KMS-11 (cell line): Measurements from ENCODE around the gene MPPE1.

Experiments
- H2AFZ ChIP-seq: fragments of 200-600 bp; sonication (generic); 2 replicates; pipeline ENCODE4 v1.6.1; 2016; ENCODE audit warnings: antibody characterized with exemption, mixed run types, low read depth
- H3K27ac ChIP-seq: fragments of 200-600 bp; sonication (generic); 2 replicates; pipeline ENCODE4 v1.6.1; 2016; ENCODE audit warnings: mild to moderate bottlenecking, mixed run types
- H3K27me3 ChIP-seq: fragments of 200-600 bp; sonication (generic); 2 replicates; pipeline ENCODE4 v1.6.1; 2017; ENCODE audit warnings: mild to moderate bottlenecking, low read depth, mixed run types, moderate library complexity; ENCODE audit not compliant: insufficient read depth
- H3K36me3 ChIP-seq: fragments of 200-600 bp; sonication (generic); 2 replicates; pipeline ENCODE4 v1.6.1; 2017; ENCODE audit warnings: mild to moderate bottlenecking, mixed run types; ENCODE audit not compliant: insufficient read depth
- H3K4me1 ChIP-seq: fragments of 200-600 bp; sonication (generic); 2 replicates; pipeline ENCODE4 v1.6.1; 2016; ENCODE audit warnings: mild to moderate bottlenecking, low read depth, mixed run types; ENCODE audit not compliant: poor library complexity, severe bottlenecking
- H3K4me2 ChIP-seq: fragments of 200-600 bp; sonication (generic); 2 replicates; pipeline ENCODE4 v1.7.0; 2016; ENCODE audit warnings: mild to moderate bottlenecking, mixed run types
- H3K4me3 ChIP-seq: fragments of 200-600 bp; sonication (generic); IDR thresholded peaks from 2 replicates; pipeline ENCODE4 v1.6.1; 2017; ENCODE audit warnings: low read depth, low read length, mixed read lengths; ENCODE audit not compliant: insufficient read depth
- H3K79me2 ChIP-seq: fragments of 200-600 bp; sonication (generic); 2 replicates; pipeline ENCODE4 v1.6.1; 2016; ENCODE audit warnings: low read depth, mixed run types; ENCODE audit not compliant: insufficient read depth
- H3K9ac ChIP-seq: fragments of 200-600 bp; sonication (generic); 2 replicates; pipeline ENCODE4 v1.6.1; 2016; ENCODE audit warnings: mild to moderate bottlenecking, mixed run types
- H4K20me1 ChIP-seq: fragments of 200-600 bp; sonication (generic); 2 replicates; pipeline ENCODE4 v1.6.1; 2016; ENCODE audit warnings: mild to moderate bottlenecking, mixed run types; ENCODE audit not compliant: insufficient read depth
- CTCF ChIP-seq: fragments of 200-600 bp; sonication (generic); conservative IDR thresholded peaks from 2 replicates; pipeline ENCODE4 v1.6.1; 2017; ENCODE audit warnings: low read depth, mild to moderate bottlenecking, antibody characterized with exemption, low read length, moderate library complexity, mixed read lengths

MPPE1 gene

GRCh38 chr18:11908182-11909060, at the start of gene MPPE1:
MPPE1 (minus strand) TSS chr18:11908317; CDS start chr18:11897264, 11,053 bp downstream.
- peak within 1 kb of the TSS; percentile 63 for H3K4me2 ChIP-seq
- no peak for TF ChIP-seq CTCF

GRCh38 chr18:11957636-11958035, 49.5 kb upstream of the MPPE1 start:
- no peak overlapping the region for H2AFZ ChIP-seq
- TF ChIP-seq CTCF = no peak
- H4K20me1 ChIP-seq = no peaks in the 10 kb centered on the region
- H3K27ac ChIP-seq = no peak overlapping the region
- no peak overlapping the region for H3K4me3 ChIP-seq
- no peaks in the 10 kb centered on the region for H3K36me3 ChIP-seq
- no peaks in the 10 kb centered on the region for H3K79me2 ChIP-seq
- H3K4me1 ChIP-seq = no peaks in the 10 kb centered on the region
- H3K27me3 ChIP-seq = no peaks in the 10 kb centered on the region
- no peak overlapping the region for H3K9ac ChIP-seq
- no peak overlapping the region for H3K4me2 ChIP-seq

More at GRCh38 chr18:11908182-11909060, at the start of gene MPPE1:
- no peaks in the 10 kb centered on the region for H3K27me3 ChIP-seq
- H3K79me2 ChIP-seq = no peaks in the 10 kb centered on the region
- peaks cover 7% of the 10 kb centered on the region for H3K4me1 ChIP-seq
- H2AFZ ChIP-seq = peak within 1 kb of the TSS; percentile 92
- H3K27ac ChIP-seq = peak within 1 kb of the TSS; percentile 90
- no peaks in the 10 kb centered on the region for H4K20me1 ChIP-seq
- no peaks in the 10 kb centered on the region for H3K36me3 ChIP-seq
- no peak within 1 kb of the TSS for H3K4me3 ChIP-seq
- peak within 1 kb of the TSS; percentile 89 for H3K9ac ChIP-seq

GRCh38 chr18:11956371-11957308, 48.5 kb upstream of the MPPE1 start:
- H3K27me3 ChIP-seq = no peaks in the 10 kb centered on the region
- H4K20me1 ChIP-seq = no peaks in the 10 kb centered on the region
- H3K36me3 ChIP-seq = no peaks in the 10 kb centered on the region
- no peak overlapping the region for H3K4me3 ChIP-seq
- H3K9ac ChIP-seq = no peak overlapping the region
- no peaks in the 10 kb centered on the region for H3K79me2 ChIP-seq
- no peak for TF ChIP-seq CTCF
- no peak overlapping the region for H2AFZ ChIP-seq
- H3K4me1 ChIP-seq = no peaks in the 10 kb centered on the region
- H3K27ac ChIP-seq = no peak overlapping the region
- no peak overlapping the region for H3K4me2 ChIP-seq

DNA sequence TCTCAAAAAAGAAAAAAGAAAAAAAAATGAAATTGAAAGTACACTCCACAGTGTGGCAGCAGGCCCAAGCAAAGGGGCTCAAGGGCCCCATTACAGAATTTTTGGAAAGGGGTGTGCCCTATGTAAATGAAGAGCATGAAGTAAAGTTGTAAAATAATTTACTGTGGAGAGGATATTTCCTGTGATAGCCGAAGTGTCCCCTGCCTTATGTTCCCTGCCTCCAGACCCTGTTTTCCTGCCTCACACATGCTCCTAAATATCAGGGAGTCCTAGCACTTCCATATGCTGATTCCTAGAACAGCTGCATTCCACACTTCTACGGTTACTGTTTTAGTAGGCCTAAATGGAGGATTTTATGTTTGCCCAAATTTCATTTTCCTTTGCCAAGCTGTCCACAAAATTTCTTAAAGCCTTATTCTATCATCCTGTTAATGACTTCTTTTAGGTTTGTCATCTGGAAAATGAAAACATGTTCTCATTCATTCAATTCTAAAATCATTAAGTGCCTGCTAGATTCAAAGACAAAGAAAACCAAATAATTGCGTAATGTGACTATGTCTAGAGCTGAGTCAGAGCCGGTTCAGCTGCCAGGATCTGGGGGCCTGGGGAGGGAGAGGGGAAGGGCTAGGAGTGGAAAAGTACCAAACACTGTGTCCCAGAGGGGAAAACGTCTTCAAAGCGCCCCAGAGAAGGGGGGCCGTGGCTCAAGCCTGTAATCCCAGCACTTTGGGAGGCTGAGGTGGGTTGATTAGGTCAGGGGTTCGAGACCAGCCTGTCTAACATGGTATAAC, 47.3 kb upstream of the MPPE1 start:
- no peak for TF ChIP-seq CTCF
- H3K4me3 ChIP-seq = no peak overlapping the region
- H3K4me1 ChIP-seq = no peaks in the 10 kb centered on the region
- H3K9ac ChIP-seq = no peak overlapping the region
- H3K27ac ChIP-seq = no peak overlapping the region
- H4K20me1 ChIP-seq = no peaks in the 10 kb centered on the region
- H3K36me3 ChIP-seq = no peaks in the 10 kb centered on the region
- no peak overlapping the region for H3K4me2 ChIP-seq
- no peaks in the 10 kb centered on the region for H3K79me2 ChIP-seq
- no peaks in the 10 kb centered on the region for H3K27me3 ChIP-seq
- no peak overlapping the region; the same call in 1 of the 2 replicates for H2AFZ ChIP-seq
